IMR-90 (cell line): ENCODE data around the gene CCDC51. TPM values are rescaled to one million over a fixed set of nuclear protein-coding genes. Genes with fewer than 3 reads are reported as not detected.

Experiments used
- ATAC-seq: fragments of 200-7000 bp; cut with Tn5 transposase; 2 replicates; pipeline ENCODE4 v1.9.1; 2020; ENCODE audit warnings: low read depth, mild to moderate bottlenecking, moderate library complexity
- BruUV-seq: library from RNA; stranded (reverse); fragments of 400-500 nt; replicated peaks from 2 replicates; lab custom pipeline; 2021; lab: Mats Ljungman, UMichigan
- CTCF ChIA-PET: fragments of 300-600 bp; formaldehyde crosslinking; extraction: SDS; loops from one replicate; lab custom pipeline; 2021; ENCODE audit warnings: antibody characterized with exemption; lab: Yijun Ruan, JAX
- POLR2A ChIA-PET: fragments of 300-600 bp; sonication (Branson Sonifier 250); formaldehyde crosslinking; loops from one replicate; lab custom pipeline; 2022; ENCODE audit warnings: antibody characterized with exemption; ENCODE audit not compliant: unreplicated experiment; lab: Charles Lee
- DNase-seq: peaks from one replicate; pipeline ENCODE4 v3.0.0; 2013
- H2AFZ ChIP-seq: replicated peaks from 2 replicates; pipeline ENCODE3; 2013; ENCODE audit warnings: low read length, mild to moderate bottlenecking; ENCODE audit not compliant: poor library complexity
- H2AK5ac ChIP-seq: 2 replicates; pipeline ENCODE4 v1.6.1; 2013; ENCODE audit warnings: low read depth, low read length, inconsistent platforms
- H2AK9ac ChIP-seq: replicated peaks from 2 replicates; pipeline ENCODE3; 2013; ENCODE audit warnings: mild to moderate bottlenecking, low read depth, low read length, moderate library complexity; ENCODE audit not compliant: poor library complexity
- H2BK120ac ChIP-seq: 2 replicates; pipeline ENCODE4 v1.6.1; 2013; ENCODE audit warnings: low read depth, low read length, inconsistent platforms
- H2BK15ac ChIP-seq: 3 replicates; pipeline ENCODE4 v1.6.1; 2013; ENCODE audit warnings: low read depth, low read length, inconsistent platforms
- H2BK20ac ChIP-seq: 2 replicates; pipeline ENCODE4 v1.6.1; 2013; ENCODE audit warnings: low read depth, mild to moderate bottlenecking, inconsistent platforms, low read length, moderate library complexity
- H2BK5ac ChIP-seq: 2 replicates; pipeline ENCODE4 v1.6.1; 2013; ENCODE audit warnings: mild to moderate bottlenecking, low read depth, low read length, inconsistent platforms; ENCODE audit not compliant: poor library complexity, severe bottlenecking
- H3K14ac ChIP-seq: replicated peaks from 2 replicates; pipeline ENCODE4 v1.6.1; 2013; ENCODE audit warnings: low read depth, low read length, inconsistent platforms
- H3K18ac ChIP-seq: 2 replicates; pipeline ENCODE4 v1.6.1; 2013; ENCODE audit warnings: low read depth, low read length, control low read depth
- H3K23ac ChIP-seq: 2 replicates; pipeline ENCODE4 v1.6.1; 2013; ENCODE audit warnings: low read depth, low read length, inconsistent platforms
- H3K27ac ChIP-seq: 2 replicates; pipeline ENCODE4 v1.5.1; 2013; ENCODE audit warnings: mild to moderate bottlenecking, control low read depth, low read length; ENCODE audit not compliant: insufficient read depth
- H3K27me3 ChIP-seq: 2 replicates; pipeline ENCODE4 v1.6.1; 2013; ENCODE audit warnings: low read length; ENCODE audit not compliant: control insufficient read depth, insufficient read depth
- H3K36me3 ChIP-seq: 2 replicates; pipeline ENCODE4 v1.6.1; 2013; ENCODE audit warnings: low read length, mixed read lengths; ENCODE audit not compliant: control insufficient read depth, insufficient read depth
- H3K4ac ChIP-seq: 2 replicates; pipeline ENCODE4 v1.6.1; 2013; ENCODE audit warnings: low read depth, low read length, inconsistent platforms
- H3K4me1 ChIP-seq: 2 replicates; pipeline ENCODE4 v1.6.1; 2013; ENCODE audit warnings: low read length, mixed read lengths; ENCODE audit not compliant: control insufficient read depth, insufficient read depth
- H3K4me2 ChIP-seq: 2 replicates; pipeline ENCODE4 v1.6.1; 2013; ENCODE audit warnings: low read depth, mild to moderate bottlenecking, control low read depth, low read length, moderate library complexity
- H3K4me3 ChIP-seq: 2 replicates; pipeline ENCODE4 v1.5.1; 2013; ENCODE audit warnings: low read depth, mild to moderate bottlenecking, control low read depth, low read length, moderate library complexity; ENCODE audit not compliant: insufficient read depth
- H3K56ac ChIP-seq: 2 replicates; pipeline ENCODE4 v1.6.1; 2013; ENCODE audit warnings: low read length, inconsistent platforms; ENCODE audit not compliant: insufficient read depth; ENCODE audit errors: extremely low read depth
- H3K79me1 ChIP-seq, 2 experiments: 2 replicates each; pipeline ENCODE4 v1.6.1; 2013; ENCODE audit warnings: low read length in 2 of 2, inconsistent platforms in 1 of 2, low read depth in 1 of 2
- H3K9ac ChIP-seq: 2 replicates; pipeline ENCODE4 v1.6.1; 2013; ENCODE audit warnings: low read depth, low read length, control low read depth
- H3K9me1 ChIP-seq: 2 replicates; pipeline ENCODE4 v1.6.1; 2013; ENCODE audit warnings: low read length, inconsistent platforms; ENCODE audit not compliant: insufficient read depth
- H3K9me3 ChIP-seq: 2 replicates; pipeline ENCODE4 v1.6.1; 2013; ENCODE audit warnings: low read length; ENCODE audit not compliant: control insufficient read depth, insufficient read depth
- H4K20me1 ChIP-seq: 2 replicates; pipeline ENCODE4 v1.6.1; 2013; ENCODE audit warnings: low read length, inconsistent platforms; ENCODE audit not compliant: insufficient read depth
- H4K5ac ChIP-seq: 2 replicates; pipeline ENCODE4 v1.6.1; 2013; ENCODE audit warnings: mild to moderate bottlenecking, low read depth, low read length, control low read depth
- H4K8ac ChIP-seq, 2 experiments: 2 replicates each; pipeline ENCODE4 v1.6.1; 2013; ENCODE audit warnings: low read depth in 2 of 2, low read length in 2 of 2, control low read depth in 1 of 2, inconsistent platforms in 1 of 2
- H4K91ac ChIP-seq: 2 replicates; pipeline ENCODE4 v1.6.1; 2013; ENCODE audit warnings: low read depth, low read length, inconsistent platforms; ENCODE audit not compliant: insufficient read depth
- BHLHE40 ChIP-seq: fragments of 150-350 bp; IDR thresholded peaks from 2 replicates; pipeline ENCODE4 v1.6.1; 2016; ENCODE audit warnings: mild to moderate bottlenecking, low read depth, low read length
- CEBPB ChIP-seq: IDR thresholded peaks from 2 replicates; pipeline ENCODE4 v1.6.1; 2012; ENCODE audit warnings: low read depth, low read length, improper control_type of control experiment
- CHD1 ChIP-seq: IDR thresholded peaks from 2 replicates; pipeline ENCODE4 v1.6.1; 2012; ENCODE audit warnings: low read depth, low read length, improper control_type of control experiment
- FOS ChIP-seq: fragments of 150-350 bp; IDR thresholded peaks from 2 replicates; pipeline ENCODE4 v1.6.1; 2016; ENCODE audit warnings: low read depth, low read length
- MAFK ChIP-seq: IDR thresholded peaks from 2 replicates; pipeline ENCODE4 v1.6.1; 2012; ENCODE audit warnings: low read depth, low read length, improper control_type of control experiment
- MAZ ChIP-seq: IDR thresholded peaks from 2 replicates; pipeline ENCODE4 v1.6.1; 2012; ENCODE audit warnings: low read depth, mild to moderate bottlenecking, low read length, improper control_type of control experiment, moderate library complexity, borderline replicate concordance
- NFE2L2 ChIP-seq: fragments of 150-350 bp; IDR thresholded peaks from 2 replicates; pipeline ENCODE4 v1.6.1; 2016; ENCODE audit warnings: low read depth, mild to moderate bottlenecking, low read length
- POLR2A ChIP-seq: IDR thresholded peaks from 2 replicates; pipeline ENCODE4 v1.6.1; 2012; ENCODE audit warnings: mild to moderate bottlenecking, low read depth, low read length
- RAD21 ChIP-seq: IDR thresholded peaks from 2 replicates; pipeline ENCODE4 v1.6.1; 2012; ENCODE audit warnings: low read length, improper control_type of control experiment
- RCOR1 ChIP-seq: IDR thresholded peaks from 2 replicates; pipeline ENCODE4 v1.6.1; 2012; ENCODE audit warnings: mild to moderate bottlenecking, low read length, improper control_type of control experiment; ENCODE audit not compliant: insufficient replicate concordance
- RFX5 ChIP-seq: IDR thresholded peaks from 2 replicates; pipeline ENCODE4 v1.8.0; 2012; ENCODE audit warnings: low read depth, mild to moderate bottlenecking, low read length, moderate library complexity
- SMC3 ChIP-seq: fragments of 150-350 bp; IDR thresholded peaks from 2 replicates; pipeline ENCODE4 v1.6.1; 2016; ENCODE audit warnings: low read depth, mild to moderate bottlenecking, antibody characterized with exemption, low read length, moderate library complexity
- USF2 ChIP-seq: fragments of 150-350 bp; IDR thresholded peaks from 2 replicates; pipeline ENCODE4 v1.6.1; 2017; ENCODE audit warnings: mild to moderate bottlenecking, antibody characterized with exemption, low read length, low read depth
- WGBS, 2 experiments: methylation state at CpG; one replicate each; pipeline versions ENCODE4 v1.1.5 to v1.1.7; 2013; ENCODE audit warnings: missing lambda C conversion rate in 2 of 2; ENCODE audit not compliant: insufficient read length in 1 of 2; ENCODE audit errors: extremely low coverage in 2 of 2; 5-methylcytosine and 5-hydroxymethylcytosine counted together
- dilution Hi-C: fragments of 300-500 bp; cut with HindIII; formaldehyde crosslinking; loops from one replicate; pipeline ENCODE4 v1.14.3; 2018; ENCODE audit warnings: low sequenced_read_pairs; ENCODE audit not compliant: unreplicated experiment
- in situ Hi-C: fragments of 300-500 bp; cut with MboI; formaldehyde crosslinking; loops from 3 replicates; pipeline ENCODE4 v1.14.3; 2019; ENCODE audit warnings: low sequenced_read_pairs, inconsistent platforms, mixed read lengths
- intact Hi-C: fragments of 100-400 bp; cut with micrococcal nuclease; formaldehyde crosslinking; loops from 2 replicates; pipeline ENCODE4 v1.10.0; 2022
- polyA plus RNA-seq, 3 experiments: library from polyadenylated mRNA; depleted of rRNA; stranded (reverse); fragments of >200 nt; gene quantifications; 2 replicates each; pipeline ENCODE4 v1.2.3, GENCODE V29; 2012; ENCODE audit warnings: low replicate concordance in 1 of 3
- total RNA-seq: library from RNA; depleted of rRNA; stranded (reverse); fragments of >200 nt; gene quantifications from 2 replicates; pipeline ENCODE4 v1.2.3, GENCODE V29; 2012
- TF ChIP-seq, protein P1 (sequence below): conservative IDR thresholded peaks from 2 replicates; pipeline ENCODE4 v1.5.1; 2012; ENCODE audit warnings: mild to moderate bottlenecking, low read depth, low read length, improper control_type of control experiment

The CCDC51 gene
- total and polyA plus RNA-seq, 2 of the 4 experiments (the other 2 are of a cell fraction), result 11.0 to 16.1 TPM

DNA sequence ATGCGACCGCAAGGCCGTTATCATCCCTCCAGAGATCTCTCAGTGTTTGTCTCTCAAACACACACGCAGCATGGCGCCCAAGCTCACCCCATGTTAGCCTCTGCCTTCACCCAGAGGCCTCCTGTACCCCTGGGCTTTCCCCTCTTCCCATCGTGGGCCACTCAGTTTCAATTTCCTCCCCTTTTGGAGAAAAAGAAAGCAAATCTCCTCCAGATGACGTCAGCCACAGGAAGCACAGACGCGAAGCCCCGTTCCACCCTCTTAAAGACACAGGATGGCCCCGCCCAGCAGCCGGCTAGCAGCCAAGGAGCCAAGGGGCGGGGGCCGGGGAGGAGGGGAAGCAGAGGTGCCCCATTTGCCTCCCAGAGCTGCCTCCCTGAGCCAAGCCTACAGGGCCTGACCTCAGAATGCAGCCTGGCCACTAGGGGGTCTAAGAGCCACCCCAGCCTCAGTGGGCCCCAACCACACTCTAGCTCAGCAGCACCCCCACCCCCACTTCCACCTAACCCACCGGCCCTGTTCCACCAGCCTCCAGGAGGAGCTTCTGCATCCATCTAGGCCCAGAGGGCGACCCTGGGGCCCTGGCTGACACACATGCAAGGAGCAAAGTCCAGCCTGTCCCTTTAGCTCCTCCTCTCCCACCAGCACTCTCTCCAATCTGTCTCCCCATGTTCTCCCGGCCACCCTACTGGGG, 33.2 kb upstream of the CCDC51 start (continued):
- TF ChIP-seq USF2 (no peak), NFE2L2 (no peak)

GRCh38 chr3:48472673-48472922, 32.7 kb upstream of the CCDC51 start:
- no TSS peak for BruUV-seq
- Histone ChIP-seq H3K9me1 (peaks cover 12% of the 10 kb centered on the region; the same call in 1 of the 2 replicates), H3K27me3 (no peaks in the 10 kb centered on the region), H3K27ac (peak overlapping the region; percentile 94), H3K79me1 (peaks cover 4 to 56% of the 10 kb centered on the region in 2 experiments), H3K9ac (peak overlapping the region; percentile 96), H2BK15ac (peak overlapping the region; percentile 82; the same call in 2 of the 3 replicates), H2AFZ (peak overlapping the region; percentile 95), H3K18ac (peak overlapping the region; percentile 72), H4K5ac (peak overlapping the region; percentile 77), H2BK5ac (peak overlapping the region; percentile 94), H2AK5ac (peak overlapping the region; percentile 98), H3K4me1 (peaks cover 6% of the 10 kb centered on the region), H3K4ac (peak overlapping the region; percentile 100), H3K4me3 (peak overlapping the region; percentile 68), H4K20me1 (no peaks in the 10 kb centered on the region; the same call in 1 of the 2 replicates), H4K91ac (peak overlapping the region; percentile 93), H3K9me3 (no peaks in the 10 kb centered on the region), H3K56ac (peak overlapping the region; percentile 91), H3K36me3 (peaks cover 25% of the 10 kb centered on the region), H4K8ac (peak overlapping the region; percentile 91 to 97), H3K14ac (peak overlapping the region; percentile 100), H3K4me2 (peak overlapping the region; percentile 59), H2AK9ac (peak overlapping the region; percentile 99), H2BK120ac (peak overlapping the region; percentile 89), H2BK20ac (peak overlapping the region; percentile 50; the same call in 1 of the 2 replicates), H3K23ac (peak overlapping the region; percentile 100)
- 0% methylated on average over 3 of the region's 5 CpGs; no CpG with 5 or more reads in 1 of the 2 experiments for WGBS, 2 experiments
- POLR2A ChIA-PET, result interaction anchor here (0.5 kb wide), 1 partner anchor 49 kb away, joined by 3 read pairs; no protein-coding TSS in a partner anchor
- ATAC-seq (peak; percentile 59), DNase-seq (no peak)
- intact Hi-C loops (loop anchor here (2.0 kb wide), 2 partner anchors 76 to 162 kb away; partner anchors contain the start of gene SLC26A6), dilution Hi-C loops (no loop called here), in situ Hi-C loops (no loop called here)
- CTCF ChIA-PET, result interaction anchor here (0.7 to 1.6 kb wide), 5 partner anchors 13 to 76 kb away, joined by 3 read pairs; no protein-coding TSS in a partner anchor
- TF ChIP-seq CEBPB, result no peak
- no peak for TF ChIP-seq MAZ
- no peak for TF ChIP-seq SMC3
- TF ChIP-seq POLR2A, result no peak
- no peak for TF ChIP-seq CHD1
- no peak for TF ChIP-seq RFX5
- TF ChIP-seq MAFK, result no peak
- TF ChIP-seq BHLHE40, result no peak
- no peak for TF ChIP-seq RAD21
- TF ChIP-seq RCOR1, result no peak
- TF ChIP-seq, protein P1, sequence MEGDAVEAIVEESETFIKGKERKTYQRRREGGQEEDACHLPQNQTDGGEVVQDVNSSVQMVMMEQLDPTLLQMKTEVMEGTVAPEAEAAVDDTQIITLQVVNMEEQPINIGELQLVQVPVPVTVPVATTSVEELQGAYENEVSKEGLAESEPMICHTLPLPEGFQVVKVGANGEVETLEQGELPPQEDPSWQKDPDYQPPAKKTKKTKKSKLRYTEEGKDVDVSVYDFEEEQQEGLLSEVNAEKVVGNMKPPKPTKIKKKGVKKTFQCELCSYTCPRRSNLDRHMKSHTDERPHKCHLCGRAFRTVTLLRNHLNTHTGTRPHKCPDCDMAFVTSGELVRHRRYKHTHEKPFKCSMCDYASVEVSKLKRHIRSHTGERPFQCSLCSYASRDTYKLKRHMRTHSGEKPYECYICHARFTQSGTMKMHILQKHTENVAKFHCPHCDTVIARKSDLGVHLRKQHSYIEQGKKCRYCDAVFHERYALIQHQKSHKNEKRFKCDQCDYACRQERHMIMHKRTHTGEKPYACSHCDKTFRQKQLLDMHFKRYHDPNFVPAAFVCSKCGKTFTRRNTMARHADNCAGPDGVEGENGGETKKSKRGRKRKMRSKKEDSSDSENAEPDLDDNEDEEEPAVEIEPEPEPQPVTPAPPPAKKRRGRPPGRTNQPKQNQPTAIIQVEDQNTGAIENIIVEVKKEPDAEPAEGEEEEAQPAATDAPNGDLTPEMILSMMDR, result no peak
- TF ChIP-seq FOS, result no peak
